A673 (cell line): ENCODE data around the gene TTLL11.

Experiments
- EZH2 ChIP-seq: fragments of 200-600 bp; sonication (generic); IDR thresholded peaks from 2 replicates; pipeline ENCODE4 v1.6.1; 2017; ENCODE audit warnings: borderline replicate concordance, low read depth, mild to moderate bottlenecking, mixed read lengths, antibody characterized with exemption, low read length; ENCODE audit not compliant: poor library complexity, severe bottlenecking
- TF ChIP-seq, protein P1 (sequence below): fragments of 300-800, 200-600 bp; sonication (generic); conservative IDR thresholded peaks from 2 replicates; pipeline ENCODE4 v1.5.1; 2017; ENCODE audit warnings: low read depth, mild to moderate bottlenecking, antibody characterized with exemption, low read length, moderate library complexity, mixed read lengths

GRCh38 chr9:122115176-122116035 lies 22.3 kb upstream of the TTLL11 start:
- TF ChIP-seq, protein P1, sequence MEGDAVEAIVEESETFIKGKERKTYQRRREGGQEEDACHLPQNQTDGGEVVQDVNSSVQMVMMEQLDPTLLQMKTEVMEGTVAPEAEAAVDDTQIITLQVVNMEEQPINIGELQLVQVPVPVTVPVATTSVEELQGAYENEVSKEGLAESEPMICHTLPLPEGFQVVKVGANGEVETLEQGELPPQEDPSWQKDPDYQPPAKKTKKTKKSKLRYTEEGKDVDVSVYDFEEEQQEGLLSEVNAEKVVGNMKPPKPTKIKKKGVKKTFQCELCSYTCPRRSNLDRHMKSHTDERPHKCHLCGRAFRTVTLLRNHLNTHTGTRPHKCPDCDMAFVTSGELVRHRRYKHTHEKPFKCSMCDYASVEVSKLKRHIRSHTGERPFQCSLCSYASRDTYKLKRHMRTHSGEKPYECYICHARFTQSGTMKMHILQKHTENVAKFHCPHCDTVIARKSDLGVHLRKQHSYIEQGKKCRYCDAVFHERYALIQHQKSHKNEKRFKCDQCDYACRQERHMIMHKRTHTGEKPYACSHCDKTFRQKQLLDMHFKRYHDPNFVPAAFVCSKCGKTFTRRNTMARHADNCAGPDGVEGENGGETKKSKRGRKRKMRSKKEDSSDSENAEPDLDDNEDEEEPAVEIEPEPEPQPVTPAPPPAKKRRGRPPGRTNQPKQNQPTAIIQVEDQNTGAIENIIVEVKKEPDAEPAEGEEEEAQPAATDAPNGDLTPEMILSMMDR = no peak
- TF ChIP-seq EZH2 = no peak
